Measurements from ENCODE around the gene RGS14.
A peak's percentile ranks its signal among the peaks of the same experiment; 100 is the strongest.

Gene RGS14

DNA sequence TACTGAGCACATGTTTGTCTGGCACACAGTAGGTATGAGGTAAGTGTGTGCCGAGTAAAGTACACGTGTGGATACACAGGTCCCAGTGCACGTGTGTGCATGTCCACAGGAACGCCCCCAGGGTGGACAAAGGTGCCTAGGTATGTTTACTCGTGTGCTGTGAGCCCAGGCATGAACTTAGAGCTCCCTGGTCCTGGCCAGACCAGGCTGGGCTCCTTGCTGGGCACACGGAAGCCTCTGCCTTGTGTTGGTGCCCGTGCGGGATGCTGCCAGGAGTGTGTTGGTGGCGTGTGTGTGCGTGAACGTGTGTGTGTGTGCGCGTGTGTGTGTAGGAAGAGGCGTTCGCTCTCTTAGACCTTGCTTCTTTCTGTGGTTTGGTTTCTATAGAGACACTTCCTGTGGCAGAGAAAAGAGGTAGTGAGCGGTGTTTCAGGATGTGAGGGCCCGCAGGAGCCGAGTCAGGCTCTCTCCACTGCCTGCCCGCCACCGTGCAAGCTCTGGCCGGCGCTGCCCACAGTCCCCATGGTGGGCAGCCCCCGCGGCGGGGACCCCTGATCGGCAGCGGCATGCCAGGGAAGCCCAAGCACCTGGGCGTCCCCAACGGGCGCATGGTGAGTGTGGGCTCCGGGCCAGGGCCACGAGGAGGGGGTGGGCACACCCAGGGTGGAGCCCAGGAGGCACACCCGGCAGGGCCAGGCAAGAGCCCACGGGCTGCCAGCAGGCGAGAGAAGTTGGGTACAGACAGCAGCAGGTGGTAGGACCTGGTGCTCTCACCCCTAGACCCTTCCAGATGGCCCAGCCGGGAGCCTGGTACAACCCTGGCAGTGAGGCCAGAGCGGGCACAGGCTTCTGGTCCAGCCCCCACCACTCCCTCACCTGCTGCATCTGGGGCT lies at the start of gene RGS14:
RGS14 (plus strand) TSS at position 466 of the 893 bp plus-strand sequence; CDS start at position 567, 101 bp downstream.
- DNase-seq = peak; percentile 90

GRCh38 chr5:177308740-177309139 lies 49.0 kb upstream of the RGS14 start:
- DNase-seq = no peak

DNA sequence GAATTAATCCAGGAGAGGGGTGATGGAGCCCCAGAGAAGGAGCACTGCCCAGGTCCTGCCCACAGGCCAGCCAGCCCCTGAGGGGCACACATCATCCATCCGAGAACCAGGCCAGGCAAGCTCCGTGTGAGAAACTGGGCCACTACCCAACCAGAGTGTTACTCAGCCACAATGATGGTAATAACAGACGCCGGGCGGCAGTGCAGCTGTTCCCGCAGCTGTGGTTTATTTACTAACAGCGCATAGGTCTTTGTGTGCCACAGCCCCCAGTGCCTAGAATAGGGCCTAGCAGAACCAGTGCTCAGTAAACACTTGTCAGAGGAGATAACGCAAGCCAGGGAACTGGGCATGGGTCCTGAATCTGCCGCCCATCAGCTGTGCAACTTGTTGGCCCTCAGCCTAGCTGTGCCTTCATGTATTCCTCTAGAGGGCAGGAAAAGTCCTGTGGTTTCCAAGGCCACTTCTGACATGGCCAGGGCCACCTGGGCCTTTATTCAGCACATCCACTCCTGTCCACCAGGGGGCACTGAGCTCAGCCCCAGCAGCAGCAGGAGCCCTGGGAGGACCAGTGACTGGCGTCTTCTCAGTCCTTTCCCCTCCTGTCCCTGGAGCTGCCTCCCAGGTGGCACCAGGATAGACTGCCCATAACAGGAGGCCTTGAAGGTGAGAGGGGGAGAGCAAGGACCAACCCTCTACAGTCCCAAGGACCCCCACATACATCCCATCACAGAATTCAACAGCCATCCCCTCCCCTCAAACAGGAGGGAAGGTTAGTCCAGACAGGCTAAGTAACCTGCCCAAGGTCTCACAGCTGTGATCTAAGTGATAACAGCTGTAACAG lies 48.2 kb upstream of the RGS14 start:
- peak; percentile 77 for DNase-seq

- no peak for DNase-seq
Measured at GRCh38 chr5:177310332-177310731, 47.4 kb upstream of the RGS14 start.

GRCh38 chr5:177310757-177311391 lies 46.9 kb upstream of the RGS14 start:
- DNase-seq = peak; percentile 84

DNA sequence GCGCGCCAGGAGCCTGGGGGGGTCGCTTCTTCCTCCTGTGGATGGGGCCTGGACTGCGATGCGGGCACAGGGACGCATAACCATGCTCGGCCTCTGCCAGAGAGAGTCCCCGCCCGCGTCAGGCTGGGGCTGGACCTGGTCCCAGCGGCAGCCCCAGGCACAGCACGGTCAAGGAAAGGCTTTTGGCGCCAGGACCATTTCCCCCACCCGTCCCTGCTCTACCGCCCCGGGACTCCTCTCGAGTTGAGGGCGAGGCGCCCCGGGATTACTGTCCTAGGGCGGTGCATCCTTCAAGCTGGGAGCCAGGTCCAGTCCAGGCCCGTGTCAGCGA lies 46.4 kb upstream of the RGS14 start:
- peak; percentile 38 for DNase-seq

- DNase-seq = peak; percentile 99
Measured at GRCh38 chr5:177311723-177312648, 45.7 kb upstream of the RGS14 start, which contains the start of gene MXD3. MXD3 (minus strand) TSS chr5:177311898; CDS start chr5:177311830, 68 bp downstream.

DNA sequence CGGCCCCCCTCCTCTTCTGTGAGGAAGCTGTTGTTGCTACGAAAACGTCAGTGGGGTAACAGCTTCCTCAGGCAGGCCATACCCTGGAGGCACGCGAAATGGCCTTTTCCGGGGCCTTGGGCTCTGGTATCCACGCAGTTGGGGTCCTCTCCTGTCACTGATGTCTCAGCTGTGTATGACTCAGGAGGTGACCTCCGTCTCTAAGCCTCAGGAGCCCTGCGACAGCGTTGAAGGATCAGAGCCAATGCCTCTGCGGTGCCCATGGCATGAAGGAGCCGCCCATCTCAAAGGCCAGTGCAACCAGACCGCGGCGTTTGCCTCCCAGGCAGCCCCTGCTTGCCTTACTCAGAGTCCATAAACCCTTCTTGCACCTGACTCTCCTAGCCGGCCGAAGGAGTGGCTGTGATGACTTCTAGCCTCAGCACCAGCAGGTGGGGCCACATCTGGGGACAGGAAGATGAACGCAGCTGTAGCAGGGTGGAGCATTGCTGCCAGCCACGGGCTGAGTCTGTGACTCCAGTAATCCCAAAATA lies 45.0 kb upstream of the RGS14 start:
- DNase-seq = peak; percentile 87

DNA sequence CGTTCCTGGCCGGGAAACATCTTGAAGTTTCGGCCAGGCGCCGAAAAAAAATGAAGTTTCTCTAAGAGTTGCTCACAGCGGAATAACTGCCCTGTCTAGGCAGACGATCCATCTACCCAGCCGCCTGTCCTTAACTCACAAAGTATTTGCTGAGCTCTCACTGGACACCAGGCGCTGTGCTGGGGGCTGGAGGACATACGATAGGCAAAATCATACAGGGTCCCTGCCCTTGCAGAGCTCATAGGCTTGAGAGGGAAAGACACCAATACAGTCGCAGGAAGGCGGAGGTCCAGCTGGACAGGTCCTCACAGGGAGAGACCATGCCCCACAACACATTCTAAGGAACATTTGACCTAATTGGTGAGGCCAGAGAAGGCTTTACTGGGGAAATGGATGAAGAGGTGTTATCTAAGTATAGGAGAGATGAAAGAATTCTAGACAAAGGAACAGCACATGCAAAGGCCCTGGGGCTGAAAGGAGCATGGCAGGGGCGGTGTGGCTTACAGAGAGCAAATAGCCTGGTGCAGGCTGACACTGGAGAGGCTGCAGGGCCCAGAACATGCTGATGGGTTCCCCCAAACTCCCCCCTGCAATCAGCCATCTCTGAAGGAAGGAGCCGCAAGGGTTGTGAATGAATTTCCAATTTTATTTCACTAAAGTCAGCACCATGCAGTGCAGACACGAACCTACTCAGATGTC lies 44.0 kb upstream of the RGS14 start:
- no peak for DNase-seq

- DNase-seq = no peak
Measured at GRCh38 chr5:177314376-177315342, 43.1 kb upstream of the RGS14 start.

DNA sequence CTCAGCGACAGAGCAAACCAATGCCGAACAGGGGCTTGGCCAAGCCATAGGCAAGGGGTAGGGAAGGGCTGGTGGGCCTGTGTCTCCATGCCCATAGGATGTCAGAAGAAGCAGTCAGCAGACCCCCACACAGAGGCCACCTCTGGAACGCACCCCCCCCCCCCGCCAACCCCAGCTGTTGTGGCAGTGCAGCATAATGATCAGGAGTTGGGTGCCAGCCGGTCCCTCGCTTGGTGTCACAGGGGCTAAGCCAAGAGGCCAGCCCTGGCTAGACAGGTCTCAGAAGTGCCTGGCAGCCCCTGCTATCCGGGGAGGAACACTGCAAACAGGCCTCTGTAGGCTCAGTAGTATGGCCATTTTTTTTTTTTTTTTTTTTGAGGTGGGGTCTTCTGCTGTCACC lies 42.3 kb upstream of the RGS14 start:
- DNase-seq = no peak

DNA sequence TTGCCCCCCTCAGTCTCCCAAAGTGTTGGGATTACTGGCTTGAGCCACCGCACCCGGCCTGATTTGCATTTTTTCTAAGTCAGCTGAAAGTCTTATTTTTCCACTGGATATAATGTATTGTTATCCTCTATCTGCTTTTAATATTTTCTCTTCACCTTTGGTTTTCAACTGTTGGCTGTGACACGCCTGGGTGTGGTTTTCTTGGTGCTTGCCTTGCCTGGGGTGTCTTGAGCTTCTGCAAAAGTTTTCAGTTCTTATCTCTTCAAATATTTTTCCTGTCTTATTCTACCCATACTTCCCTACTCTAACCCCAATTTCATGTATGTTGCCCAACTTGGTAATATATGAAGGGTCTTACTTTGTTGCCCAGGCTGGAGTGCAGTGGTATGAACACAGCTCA lies 41.7 kb upstream of the RGS14 start:
- DNase-seq = no peak

DNA sequence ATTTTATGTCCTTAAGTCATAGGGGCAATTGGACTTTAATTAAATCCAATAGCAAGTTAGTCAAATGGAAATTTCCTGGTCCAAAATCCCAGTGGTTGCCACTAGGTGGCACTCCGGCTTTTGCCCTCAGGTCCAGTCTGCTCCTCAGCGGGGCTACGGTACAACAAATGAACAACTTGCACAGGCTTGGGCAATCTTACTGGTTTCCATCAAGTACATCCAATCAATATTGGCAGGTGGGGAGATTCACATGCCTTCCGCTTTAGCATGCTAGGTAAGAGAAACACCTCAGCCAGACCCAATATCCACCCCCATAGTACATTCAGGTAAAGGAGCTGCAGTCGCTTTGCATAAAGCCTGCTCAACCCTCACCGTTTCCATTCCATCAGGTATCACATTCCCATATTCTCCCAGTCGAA lies 39.8 kb upstream of the RGS14 start:
- DNase-seq = peak; percentile 76

GRCh38 chr5:177319913-177320588 lies 37.7 kb upstream of the RGS14 start:
- DNase-seq = no peak

DNA sequence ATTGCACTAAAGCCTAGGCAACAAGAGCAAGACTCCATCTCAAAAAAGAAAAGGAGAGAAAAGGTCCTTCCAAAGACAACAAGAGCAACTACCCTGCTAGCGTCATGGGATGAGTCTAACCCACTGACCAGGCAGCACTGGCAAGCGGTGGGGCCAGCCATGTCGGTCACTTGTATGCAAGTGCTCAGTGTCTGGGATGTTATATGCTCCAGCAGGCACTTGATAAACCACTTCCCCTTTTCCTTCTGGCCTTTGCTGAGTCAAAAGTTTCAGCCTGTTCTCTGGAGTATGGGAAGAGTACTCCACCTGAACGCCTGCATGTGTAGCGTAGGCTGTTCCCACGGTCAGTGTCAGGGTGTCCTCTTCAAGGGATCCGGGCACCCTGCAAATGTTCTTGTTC lies 36.8 kb upstream of the RGS14 start:
- peak; percentile 45 for DNase-seq

- DNase-seq = no peak
Measured at GRCh38 chr5:177325868-177326381, 31.8 kb upstream of the RGS14 start.

DNA sequence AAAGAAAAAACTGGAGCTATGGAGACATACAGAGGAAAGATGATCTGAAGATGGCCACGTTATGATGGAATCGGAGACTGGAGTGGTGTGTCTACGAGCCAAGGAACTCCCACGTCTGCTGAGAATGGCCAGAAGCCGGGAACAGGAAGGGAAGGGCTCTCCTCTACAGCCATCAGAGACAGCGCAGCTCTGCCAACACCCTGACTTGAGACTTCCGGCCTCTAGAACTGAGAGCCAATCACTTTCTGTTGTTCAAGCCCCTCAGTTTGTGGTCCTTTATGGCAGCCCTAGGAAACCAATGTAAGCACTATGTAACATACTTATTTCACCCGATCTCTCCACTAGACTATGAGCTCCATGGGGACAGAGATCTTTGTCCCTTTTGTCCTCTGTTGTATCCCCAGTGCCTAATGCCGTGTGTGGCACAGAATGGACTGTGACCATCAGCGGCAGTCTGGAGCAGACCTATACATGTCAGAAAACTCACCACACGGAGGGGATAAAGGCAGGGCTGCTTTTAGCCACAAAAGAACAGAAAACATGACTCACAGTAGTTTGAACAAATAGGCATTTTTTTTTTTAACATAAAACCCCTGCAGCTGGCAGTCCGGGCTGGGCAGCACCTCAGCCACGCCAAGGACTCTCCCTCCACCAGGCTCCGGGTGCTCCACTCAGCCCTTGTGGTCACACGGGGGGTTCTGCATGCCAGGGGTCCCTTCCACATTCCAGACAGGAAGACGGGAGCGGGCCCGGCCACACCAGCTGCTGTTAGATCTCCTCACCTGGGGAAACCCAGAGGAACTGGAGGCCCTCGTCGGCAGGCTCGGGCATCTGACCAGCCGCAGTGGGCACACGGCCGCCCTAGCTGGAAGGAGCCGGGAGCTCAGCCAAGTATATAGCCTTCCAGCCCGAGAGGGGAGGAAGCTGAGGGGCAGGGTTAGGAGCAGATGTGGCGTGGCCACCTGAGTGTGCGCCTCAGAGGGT lies 29.9 kb upstream of the RGS14 start:
- no peak for DNase-seq
